ENCODE data around the gene PXYLP1. TPM values are rescaled to one million over a fixed set of nuclear protein-coding genes. Genes with fewer than 3 reads are reported as not detected.

PXYLP1 gene
- total RNA-seq, 1 donor from 2014 or later: 36.3 TPM

- H3K27ac Mint-ChIP-seq: no peak overlapping the region
- Histone ChIP-seq H3K9ac (no peak overlapping the region), H3K36me3 (no peaks in the 10 kb centered on the region), H3K4me1 (peaks cover under 1% of the 10 kb centered on the region), H3K4me2 (no peak overlapping the region), H3K9me3 (ENCODE audit: low read depth) (no peaks in the 10 kb centered on the region), H4K20me1 (ENCODE audit: low read depth) (no peaks in the 10 kb centered on the region), H3F3A (ENCODE audit: low read depth) (no peaks in the 10 kb centered on the region), H3K27me3 (peaks cover 8% of the 10 kb centered on the region), H3K4me3 (no peak overlapping the region), H3K27ac (no peak overlapping the region), H2AFZ (replicated peaks) (no peak overlapping the region), H3K79me2 (ENCODE audit: low read depth) (no peaks in the 10 kb centered on the region)
- TF ChIP-seq, protein P1, sequence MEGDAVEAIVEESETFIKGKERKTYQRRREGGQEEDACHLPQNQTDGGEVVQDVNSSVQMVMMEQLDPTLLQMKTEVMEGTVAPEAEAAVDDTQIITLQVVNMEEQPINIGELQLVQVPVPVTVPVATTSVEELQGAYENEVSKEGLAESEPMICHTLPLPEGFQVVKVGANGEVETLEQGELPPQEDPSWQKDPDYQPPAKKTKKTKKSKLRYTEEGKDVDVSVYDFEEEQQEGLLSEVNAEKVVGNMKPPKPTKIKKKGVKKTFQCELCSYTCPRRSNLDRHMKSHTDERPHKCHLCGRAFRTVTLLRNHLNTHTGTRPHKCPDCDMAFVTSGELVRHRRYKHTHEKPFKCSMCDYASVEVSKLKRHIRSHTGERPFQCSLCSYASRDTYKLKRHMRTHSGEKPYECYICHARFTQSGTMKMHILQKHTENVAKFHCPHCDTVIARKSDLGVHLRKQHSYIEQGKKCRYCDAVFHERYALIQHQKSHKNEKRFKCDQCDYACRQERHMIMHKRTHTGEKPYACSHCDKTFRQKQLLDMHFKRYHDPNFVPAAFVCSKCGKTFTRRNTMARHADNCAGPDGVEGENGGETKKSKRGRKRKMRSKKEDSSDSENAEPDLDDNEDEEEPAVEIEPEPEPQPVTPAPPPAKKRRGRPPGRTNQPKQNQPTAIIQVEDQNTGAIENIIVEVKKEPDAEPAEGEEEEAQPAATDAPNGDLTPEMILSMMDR (IDR thresholded peaks at IDR 0.05): no peak
- TF ChIP-seq EZH2 (IDR thresholded peaks at IDR 0.05): no peak
- TF ChIP-seq EZH2phosphoT487 (IDR thresholded peaks at IDR 0.05): no peak
- H3K4me3 Mint-ChIP-seq: no peak overlapping the region
- no peak for DNase-seq (ENCODE audit: low spot score)
- peaks cover 4% of the 10 kb centered on the region for H3K27me3 Mint-ChIP-seq (ENCODE audit: insufficient read depth, low read depth)
- peaks cover 3% of the 10 kb centered on the region for H3K4me1 Mint-ChIP-seq
- H3K9me3 Mint-ChIP-seq: no peaks in the 10 kb centered on the region
- H3K36me3 Mint-ChIP-seq: no peaks in the 10 kb centered on the region
These were observed 30.5 kb upstream of the PXYLP1 start for GRCh38 chr3:141201122-141201521.

GRCh38 chr3:141202682-141203081, 28.9 kb upstream of the PXYLP1 start:
- DNase-seq (ENCODE audit: low spot score): no peak
- H3K9me3 Mint-ChIP-seq: no peaks in the 10 kb centered on the region
- H3K36me3 Mint-ChIP-seq: no peaks in the 10 kb centered on the region

GRCh38 chr3:141203866-141204265, 27.8 kb upstream of the PXYLP1 start:
- Histone ChIP-seq H3K9me3 (ENCODE audit: low read depth) (no peaks in the 10 kb centered on the region), H3K27ac (no peak overlapping the region), H3F3A (ENCODE audit: low read depth) (no peaks in the 10 kb centered on the region), H4K20me1 (ENCODE audit: low read depth) (no peaks in the 10 kb centered on the region), H2AFZ (replicated peaks) (no peak overlapping the region), H3K36me3 (no peaks in the 10 kb centered on the region), H3K4me2 (no peak overlapping the region), H3K4me1 (peaks cover 6% of the 10 kb centered on the region), H3K9ac (no peak overlapping the region), H3K4me3 (no peak overlapping the region), H3K79me2 (ENCODE audit: low read depth) (no peaks in the 10 kb centered on the region), H3K27me3 (no peaks in the 10 kb centered on the region)
- peaks cover 3% of the 10 kb centered on the region for H3K4me1 Mint-ChIP-seq
- no peak for DNase-seq (ENCODE audit: low spot score)
- no peaks in the 10 kb centered on the region for H3K9me3 Mint-ChIP-seq
- no peak overlapping the region for H3K27ac Mint-ChIP-seq
- no peaks in the 10 kb centered on the region for H3K36me3 Mint-ChIP-seq
- TF ChIP-seq, protein P1 (IDR thresholded peaks at IDR 0.05): no peak
- TF ChIP-seq EZH2phosphoT487 (IDR thresholded peaks at IDR 0.05) (no peak), EZH2 (IDR thresholded peaks at IDR 0.05) (no peak)
- no peak overlapping the region for H3K4me3 Mint-ChIP-seq
- H3K27me3 Mint-ChIP-seq (ENCODE audit: insufficient read depth, low read depth): peaks cover 4% of the 10 kb centered on the region

More at GRCh38 chr3:141202682-141203081, 28.9 kb upstream of the PXYLP1 start:
- H3K4me1 Mint-ChIP-seq: peaks cover 3% of the 10 kb centered on the region
- Histone ChIP-seq H3F3A (ENCODE audit: low read depth) (no peaks in the 10 kb centered on the region), H2AFZ (replicated peaks) (no peak overlapping the region), H3K27me3 (peaks cover 7% of the 10 kb centered on the region), H3K79me2 (ENCODE audit: low read depth) (no peaks in the 10 kb centered on the region), H3K4me1 (peaks cover 6% of the 10 kb centered on the region), H3K9ac (no peak overlapping the region), H3K9me3 (ENCODE audit: low read depth) (no peaks in the 10 kb centered on the region), H3K4me3 (no peak overlapping the region), H3K4me2 (no peak overlapping the region), H3K27ac (no peak overlapping the region), H3K36me3 (no peaks in the 10 kb centered on the region), H4K20me1 (ENCODE audit: low read depth) (no peaks in the 10 kb centered on the region)
- H3K27ac Mint-ChIP-seq: no peak overlapping the region
- no peak overlapping the region for H3K4me3 Mint-ChIP-seq
- TF ChIP-seq, protein P1 (IDR thresholded peaks at IDR 0.05): no peak
- TF ChIP-seq EZH2phosphoT487 (IDR thresholded peaks at IDR 0.05) (no peak), EZH2 (IDR thresholded peaks at IDR 0.05) (no peak)
- H3K27me3 Mint-ChIP-seq (ENCODE audit: insufficient read depth, low read depth): peaks cover 4% of the 10 kb centered on the region
